ENCODE results near the gene COL15A1. TPM values are rescaled to one million over a fixed set of nuclear protein-coding genes. Genes with fewer than 3 reads are reported as not detected.

Gene COL15A1
- total RNA-seq, 1 donor from 2014 or later = 0.06 TPM

DNA sequence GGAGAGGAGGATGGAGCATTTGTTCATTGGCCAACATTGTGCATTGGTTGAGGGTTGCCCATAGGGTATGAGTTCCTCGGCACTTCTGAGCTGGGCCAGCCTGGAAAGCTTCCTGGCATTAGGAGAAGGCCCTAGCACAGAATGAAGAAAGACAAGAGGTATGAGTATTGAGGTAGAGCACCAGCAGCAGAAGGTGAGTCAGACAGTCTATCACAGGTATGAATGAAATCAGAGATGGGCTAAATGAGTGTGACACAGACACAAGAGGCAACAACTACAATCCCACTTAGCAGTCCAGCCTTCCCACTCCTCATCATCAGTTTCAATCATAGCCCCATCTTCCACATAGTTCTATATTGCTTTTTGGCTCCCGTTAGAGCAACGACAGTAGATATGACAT, 135.8 kb downstream of the COL15A1 start:
- no peak for DNase-seq (ENCODE audit: low read depth)
- no peak overlapping the region for H3K4me3 ChIP-seq (ENCODE audit: low read depth, low read length)
- TF ChIP-seq, protein P1, sequence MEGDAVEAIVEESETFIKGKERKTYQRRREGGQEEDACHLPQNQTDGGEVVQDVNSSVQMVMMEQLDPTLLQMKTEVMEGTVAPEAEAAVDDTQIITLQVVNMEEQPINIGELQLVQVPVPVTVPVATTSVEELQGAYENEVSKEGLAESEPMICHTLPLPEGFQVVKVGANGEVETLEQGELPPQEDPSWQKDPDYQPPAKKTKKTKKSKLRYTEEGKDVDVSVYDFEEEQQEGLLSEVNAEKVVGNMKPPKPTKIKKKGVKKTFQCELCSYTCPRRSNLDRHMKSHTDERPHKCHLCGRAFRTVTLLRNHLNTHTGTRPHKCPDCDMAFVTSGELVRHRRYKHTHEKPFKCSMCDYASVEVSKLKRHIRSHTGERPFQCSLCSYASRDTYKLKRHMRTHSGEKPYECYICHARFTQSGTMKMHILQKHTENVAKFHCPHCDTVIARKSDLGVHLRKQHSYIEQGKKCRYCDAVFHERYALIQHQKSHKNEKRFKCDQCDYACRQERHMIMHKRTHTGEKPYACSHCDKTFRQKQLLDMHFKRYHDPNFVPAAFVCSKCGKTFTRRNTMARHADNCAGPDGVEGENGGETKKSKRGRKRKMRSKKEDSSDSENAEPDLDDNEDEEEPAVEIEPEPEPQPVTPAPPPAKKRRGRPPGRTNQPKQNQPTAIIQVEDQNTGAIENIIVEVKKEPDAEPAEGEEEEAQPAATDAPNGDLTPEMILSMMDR (conservative IDR thresholded peaks at IDR 0.05; ENCODE audit: low read depth, low read length) = no peak

DNA sequence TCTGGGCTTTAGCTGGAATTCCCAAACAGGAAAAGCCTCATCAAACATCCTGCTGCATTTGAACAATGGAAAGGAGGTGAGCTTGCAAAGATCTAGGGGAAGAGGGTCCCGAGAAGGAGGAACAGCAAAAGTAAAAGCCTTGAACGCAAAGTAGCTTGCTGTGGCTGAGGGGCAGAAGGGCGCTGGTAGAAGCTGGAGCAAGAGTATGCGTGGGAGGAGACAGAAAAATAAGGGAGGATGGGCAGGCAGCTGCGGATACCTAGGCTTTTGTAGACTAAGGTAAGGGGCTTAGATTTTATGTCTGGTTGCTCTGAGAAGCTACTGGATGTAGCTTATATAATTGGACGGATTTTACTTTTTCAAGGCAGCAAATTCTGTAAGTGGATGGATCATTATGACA, 139.3 kb downstream of the COL15A1 start:
- no peak for DNase-seq (ENCODE audit: low read depth)
- no peak overlapping the region for H3K4me3 ChIP-seq (ENCODE audit: low read depth, low read length)
- TF ChIP-seq, protein P1 (conservative IDR thresholded peaks at IDR 0.05; ENCODE audit: low read depth, low read length) = no peak

DNA sequence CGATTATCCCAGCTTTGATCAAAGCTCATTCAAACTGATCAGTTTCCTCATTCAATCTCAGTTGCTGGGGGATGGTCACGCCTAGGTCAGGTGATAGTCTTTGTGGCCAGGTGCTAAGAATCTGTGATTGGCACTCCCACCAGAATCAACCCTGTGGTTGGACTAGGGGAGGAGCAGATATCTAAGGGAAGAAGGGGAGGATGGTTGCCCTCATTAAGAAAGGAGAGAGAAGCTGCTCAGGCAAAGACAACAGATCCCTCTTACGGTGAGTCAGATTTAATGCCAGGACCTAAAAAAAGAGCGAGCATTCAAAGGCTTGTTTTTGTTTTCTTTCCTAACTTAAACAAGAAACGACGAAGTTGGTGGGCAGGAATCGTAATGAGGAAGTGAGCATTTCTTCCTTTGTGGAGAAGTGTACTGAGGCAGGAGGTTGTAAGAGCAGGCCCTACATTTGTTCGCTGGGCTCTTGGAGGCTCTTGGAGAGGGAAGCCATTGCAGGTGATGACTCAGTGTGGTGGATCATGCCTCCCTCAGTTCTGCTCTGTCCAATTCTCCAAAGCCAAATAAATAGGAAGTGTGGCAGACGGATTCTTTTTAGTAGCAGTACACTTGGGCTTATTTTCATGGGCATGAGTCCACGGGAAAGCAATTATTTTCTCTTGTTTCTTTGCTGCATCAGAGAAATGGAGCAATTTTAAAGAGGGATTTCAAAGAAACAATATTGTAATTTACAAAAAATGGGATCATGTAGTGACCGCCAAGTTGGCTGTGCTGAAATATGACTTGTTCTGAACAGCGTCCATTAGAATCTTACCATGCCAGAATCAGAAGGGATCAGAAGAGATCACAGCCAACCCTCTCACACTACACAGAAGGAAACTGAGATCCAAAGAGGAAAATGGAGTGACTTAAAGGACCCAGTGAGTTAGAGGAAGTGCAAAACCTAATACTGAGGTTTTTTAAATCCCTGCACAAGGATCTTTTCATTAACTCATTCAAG, 142.5 kb downstream of the COL15A1 start:
- no peak overlapping the region for H3K4me3 ChIP-seq (ENCODE audit: low read depth, low read length)
- TF ChIP-seq, protein P1 (conservative IDR thresholded peaks at IDR 0.05; ENCODE audit: low read depth, low read length) = no peak
- no peak for DNase-seq (ENCODE audit: low read depth)

DNA sequence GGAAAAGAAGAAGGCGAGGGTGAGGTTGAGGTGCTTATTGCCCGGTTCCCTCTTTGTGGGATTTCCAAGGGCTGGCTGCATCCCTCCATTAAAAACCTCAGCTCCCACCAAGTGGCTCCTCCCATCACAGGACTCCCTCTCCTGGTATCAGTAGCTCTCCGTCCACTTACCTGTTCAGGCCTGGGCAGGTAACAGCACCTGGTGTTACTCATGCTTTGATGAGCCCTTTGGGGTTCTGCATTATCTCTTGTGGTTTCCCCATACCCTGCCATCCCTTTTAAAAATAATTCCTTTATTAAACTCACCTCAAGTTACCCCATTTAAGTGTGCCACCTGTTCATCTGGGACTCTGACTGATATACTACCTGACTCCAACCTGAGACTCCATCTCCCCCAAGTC, 143.8 kb downstream of the COL15A1 start:
- no peak for DNase-seq (ENCODE audit: low read depth)
- TF ChIP-seq, protein P1 (conservative IDR thresholded peaks at IDR 0.05; ENCODE audit: low read depth, low read length) = no peak

DNA sequence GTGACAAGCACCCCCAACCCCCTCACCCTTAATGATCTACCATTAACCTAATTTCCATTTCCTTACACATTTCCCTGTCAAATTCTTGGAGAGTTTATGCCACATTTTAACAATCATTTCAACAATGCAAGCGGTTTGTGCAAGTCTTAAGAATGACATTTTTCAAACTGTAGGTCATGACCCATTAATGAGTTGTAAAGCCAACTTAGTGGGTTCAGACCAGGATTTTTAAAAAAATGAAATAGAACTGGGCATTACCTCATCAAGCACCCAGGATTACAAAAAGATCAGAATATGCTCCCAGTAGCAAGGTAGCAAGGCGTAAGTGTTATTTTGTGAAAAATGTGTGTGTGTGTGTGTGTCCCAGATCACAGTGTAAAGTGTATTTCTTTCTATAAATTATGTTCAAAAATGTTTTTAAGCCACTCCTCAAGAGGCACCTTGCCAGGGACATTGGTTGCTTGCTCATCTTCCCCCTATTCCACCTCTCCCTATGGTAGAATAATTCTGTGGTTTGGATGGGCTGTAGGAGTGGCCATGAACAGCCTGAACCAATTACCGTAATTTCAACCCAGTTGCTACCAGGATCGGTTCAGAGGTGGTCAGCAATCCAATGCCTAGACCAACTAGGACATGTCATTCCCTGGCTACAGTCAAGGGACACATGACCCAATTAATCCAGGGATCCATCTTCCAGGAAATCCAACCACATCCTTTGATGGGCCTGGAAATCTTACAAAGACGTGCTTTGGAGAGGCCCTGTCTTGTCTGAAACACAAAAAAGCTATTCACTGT, 146.8 kb downstream of the COL15A1 start:
- no peak for DNase-seq (ENCODE audit: low read depth)
- TF ChIP-seq, protein P1 (conservative IDR thresholded peaks at IDR 0.05; ENCODE audit: low read depth, low read length) = no peak
- H3K4me3 ChIP-seq (ENCODE audit: low read depth, low read length) = no peak overlapping the region

More for the DNA sequence above, 143.8 kb downstream of the COL15A1 start:
- no peak overlapping the region for H3K4me3 ChIP-seq (ENCODE audit: low read depth, low read length)

DNA sequence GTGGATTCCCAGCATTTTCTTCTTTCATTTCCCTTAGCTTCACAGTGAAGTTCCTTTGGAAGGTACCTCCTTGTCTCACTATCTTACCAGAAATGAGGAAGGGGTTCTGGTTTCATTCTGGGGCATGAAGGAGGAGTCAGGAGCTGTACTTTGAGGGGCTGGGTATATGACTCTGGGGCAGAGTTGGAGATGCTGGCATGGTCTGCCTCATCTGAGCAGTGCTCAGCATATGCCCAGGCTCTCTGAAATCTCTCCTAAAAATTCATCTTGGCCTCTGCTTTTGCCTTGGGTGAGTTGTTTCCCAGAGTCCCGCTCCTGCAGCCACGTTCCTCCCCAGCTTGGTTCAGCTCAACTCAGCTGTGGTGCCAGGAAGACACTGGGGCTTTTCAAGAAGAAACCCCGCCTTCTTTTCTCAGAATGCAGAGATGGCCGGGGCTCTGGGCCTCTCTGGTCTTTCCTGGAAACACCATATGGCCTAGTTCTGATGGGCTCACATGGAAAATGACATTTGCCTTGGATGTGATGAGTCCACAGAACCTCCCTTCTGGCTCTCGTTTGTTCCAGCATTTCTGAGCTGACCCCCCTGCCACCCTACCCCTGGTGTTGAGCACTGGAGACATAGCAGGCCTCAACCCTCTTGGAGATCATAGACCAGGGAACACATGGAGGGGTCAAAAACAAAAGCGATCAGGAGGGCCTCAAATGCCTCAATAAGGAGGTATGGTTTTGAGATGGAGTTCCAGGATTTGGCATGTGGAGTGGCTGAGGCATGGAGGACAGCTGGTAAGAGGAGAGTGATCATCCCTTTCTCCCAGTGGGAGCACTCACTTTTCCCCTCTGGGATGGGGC, 149.2 kb downstream of the COL15A1 start:
- H3K4me3 ChIP-seq (ENCODE audit: low read depth, low read length) = no peak overlapping the region
- no peak for DNase-seq (ENCODE audit: low read depth)
- TF ChIP-seq, protein P1 (conservative IDR thresholded peaks at IDR 0.05; ENCODE audit: low read depth, low read length) = no peak

All from epithelial cell of proximal tubule (primary cell).